NCI-H1694 treated with DMSO at 0.1 percent for 48 hours (cell line): ENCODE results near the gene SNTB2.
A peak's percentile ranks its signal among the peaks of the same experiment; 100 is the strongest.
"Not testable (repeated sequence)": the region's sequence is repeated elsewhere in the genome, so short reads cannot be mapped to it uniquely, and the experiment has no call there.

Experiments used
- DNase-seq: peaks from one replicate; lab custom pipeline; 2025; lab: John Stamatoyannopoulos, UW

Gene SNTB2

DNA sequence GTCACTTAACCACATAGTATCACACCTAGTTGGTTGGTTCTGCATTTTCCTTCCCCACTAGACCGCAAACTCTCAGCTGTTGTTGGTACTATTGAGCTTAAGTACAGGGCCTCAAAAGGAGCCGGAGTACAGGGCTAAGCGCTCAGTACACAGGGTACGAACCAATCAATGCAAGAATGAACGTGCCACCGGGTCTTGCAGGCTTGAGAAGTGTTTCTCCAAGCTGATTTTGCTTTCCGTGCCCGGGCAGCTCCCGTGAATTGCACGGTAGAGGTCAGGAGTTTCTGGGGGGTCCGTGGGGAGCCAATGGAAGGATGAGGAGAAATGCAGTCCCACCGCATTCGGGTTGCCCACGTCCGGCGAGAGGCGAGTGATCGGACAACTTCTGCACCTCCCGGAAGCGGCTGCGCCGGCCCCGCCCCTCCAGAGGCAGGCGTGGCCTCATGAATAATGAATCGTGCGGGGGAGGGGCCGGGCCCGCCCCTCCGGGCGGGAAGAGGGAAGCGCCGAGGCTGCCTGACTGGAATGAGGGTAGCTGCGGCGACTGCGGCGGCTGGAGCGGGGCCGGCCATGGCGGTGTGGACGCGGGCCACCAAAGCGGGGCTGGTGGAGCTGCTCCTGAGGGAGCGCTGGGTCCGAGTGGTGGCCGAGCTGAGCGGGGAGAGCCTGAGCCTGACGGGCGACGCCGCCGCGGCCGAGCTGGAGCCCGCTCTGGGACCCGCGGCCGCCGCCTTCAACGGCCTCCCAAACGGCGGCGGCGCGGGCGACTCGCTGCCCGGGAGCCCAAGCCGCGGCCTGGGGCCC lies at the start of gene SNTB2:
SNTB2 (plus strand) TSS at position 523 of the 804 bp plus-strand sequence; CDS start at position 526, 3 bp downstream.
- DNase-seq = peak; percentile 46

DNA sequence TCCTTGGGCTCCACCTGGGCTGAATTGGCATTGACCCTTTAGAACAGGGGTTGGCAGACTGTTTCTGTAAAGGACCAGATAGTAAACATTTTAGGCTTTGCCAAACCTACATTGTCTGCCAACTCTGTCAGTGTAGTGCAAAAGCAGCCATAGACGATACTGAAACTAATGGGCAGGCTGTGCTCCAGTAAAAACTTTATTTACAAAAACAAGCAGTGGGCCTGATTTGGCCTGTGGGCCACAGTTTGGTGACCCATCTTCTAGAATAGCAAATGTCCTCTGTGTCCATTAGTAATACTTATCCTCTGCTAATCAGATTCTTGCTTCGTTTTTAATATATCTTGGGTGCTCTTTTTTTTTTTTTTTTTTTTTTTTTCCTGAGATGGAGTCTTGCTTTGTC lies 48.4 kb upstream of the SNTB2 start:
- DNase-seq = no peak

DNA sequence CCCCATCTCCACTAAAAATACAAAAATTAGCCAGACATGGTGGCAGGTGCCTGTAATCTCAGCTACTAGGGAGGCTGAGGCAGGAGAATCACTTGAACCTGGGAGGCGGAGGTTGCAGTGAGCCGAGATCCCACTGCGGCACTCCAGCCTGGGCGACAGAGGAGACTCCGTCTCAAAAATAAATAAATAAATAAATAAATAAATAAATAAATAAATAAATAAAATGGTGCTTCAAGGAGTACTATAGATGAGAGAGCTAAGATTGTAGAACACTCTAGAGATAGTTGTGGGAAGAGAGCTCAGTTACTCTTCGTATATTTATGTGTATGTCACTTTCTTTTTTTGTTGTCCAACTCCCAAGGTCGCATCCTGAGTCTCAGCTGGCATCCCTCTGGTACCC lies 47.5 kb upstream of the SNTB2 start:
- DNase-seq = not testable (repeated sequence)

- no peak for DNase-seq
Observed at GRCh38 chr16:69141014-69141413, 46.0 kb upstream of the SNTB2 start.

- no peak for DNase-seq
Observed at GRCh38 chr16:69141936-69142335, 45.0 kb upstream of the SNTB2 start.

DNA sequence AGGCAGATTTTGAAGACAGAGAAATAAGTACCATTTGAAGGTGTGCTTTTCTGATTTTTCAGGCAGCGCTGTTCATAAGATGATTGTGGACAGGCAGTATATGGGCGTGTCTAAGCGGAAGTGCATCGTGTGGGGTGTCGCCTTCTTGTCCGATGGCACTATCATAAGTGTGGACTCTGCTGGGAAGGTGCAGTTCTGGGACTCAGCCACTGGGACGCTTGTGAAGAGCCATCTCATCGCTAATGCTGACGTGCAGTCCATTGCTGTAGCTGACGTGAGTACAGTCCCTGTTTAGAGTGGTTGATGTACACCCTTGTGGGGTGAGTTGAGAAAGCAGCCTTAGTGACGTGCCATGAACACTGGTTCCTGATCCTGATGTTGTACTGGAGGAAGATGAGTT lies 43.8 kb upstream of the SNTB2 start:
- no peak for DNase-seq

DNA sequence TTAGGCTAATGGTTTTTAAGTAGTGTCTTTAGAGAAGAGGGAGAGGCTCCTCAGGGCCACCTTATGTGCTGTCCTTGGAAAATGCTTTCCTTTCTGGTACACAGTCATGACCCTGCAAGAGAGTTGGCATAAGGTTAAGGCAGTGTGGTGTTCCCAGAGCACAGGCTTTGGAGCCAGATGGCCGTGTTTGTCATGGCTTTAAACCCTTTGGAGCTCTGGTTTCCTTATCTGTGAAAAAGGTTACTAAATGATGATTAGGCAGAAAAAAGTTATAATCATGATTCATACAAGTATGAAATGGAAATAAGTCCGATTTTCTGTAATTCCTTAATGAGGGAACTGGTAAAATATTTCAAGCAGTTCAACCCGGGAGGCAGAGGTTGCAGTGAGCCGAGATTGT lies 41.3 kb upstream of the SNTB2 start:
- DNase-seq = peak; percentile 27

GRCh38 chr16:69149621-69150020 lies 37.3 kb upstream of the SNTB2 start:
- not testable (repeated sequence) for DNase-seq

DNA sequence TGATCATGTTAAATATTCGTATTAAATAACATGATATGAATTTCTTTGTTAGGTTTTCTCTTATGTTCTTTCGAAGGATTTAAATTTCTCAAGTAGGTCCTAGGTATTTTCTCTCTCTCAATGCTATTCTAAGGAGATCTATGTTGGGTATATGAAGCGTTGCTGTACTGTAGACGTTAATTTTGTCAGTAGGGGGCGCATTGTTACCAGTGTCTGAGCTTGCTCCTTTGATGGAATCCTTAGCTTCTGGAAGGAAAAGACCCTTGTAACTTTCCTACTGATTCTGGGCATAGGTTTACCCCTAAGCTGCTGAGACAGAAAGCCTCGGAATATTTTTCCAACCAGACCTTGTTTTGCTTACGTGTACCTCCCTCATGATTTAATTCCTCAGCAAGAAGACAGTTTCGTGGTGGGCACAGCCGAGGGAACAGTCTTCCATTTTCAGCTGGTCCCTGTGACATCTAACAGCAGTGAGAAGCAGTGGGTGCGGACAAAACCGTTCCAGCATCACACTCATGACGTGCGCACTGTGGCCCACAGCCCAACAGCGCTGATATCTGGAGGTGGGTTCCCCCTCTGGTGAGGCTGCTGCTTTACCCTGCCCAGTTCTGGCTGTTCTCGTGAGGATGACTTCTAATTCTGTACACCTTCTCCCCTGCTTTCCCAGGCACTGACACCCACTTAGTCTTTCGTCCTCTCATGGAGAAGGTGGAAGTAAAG lies 36.7 kb upstream of the SNTB2 start:
- peak; percentile 60 for DNase-seq

GRCh38 chr16:69157196-69157595 lies 29.8 kb upstream of the SNTB2 start:
- no peak for DNase-seq

DNA sequence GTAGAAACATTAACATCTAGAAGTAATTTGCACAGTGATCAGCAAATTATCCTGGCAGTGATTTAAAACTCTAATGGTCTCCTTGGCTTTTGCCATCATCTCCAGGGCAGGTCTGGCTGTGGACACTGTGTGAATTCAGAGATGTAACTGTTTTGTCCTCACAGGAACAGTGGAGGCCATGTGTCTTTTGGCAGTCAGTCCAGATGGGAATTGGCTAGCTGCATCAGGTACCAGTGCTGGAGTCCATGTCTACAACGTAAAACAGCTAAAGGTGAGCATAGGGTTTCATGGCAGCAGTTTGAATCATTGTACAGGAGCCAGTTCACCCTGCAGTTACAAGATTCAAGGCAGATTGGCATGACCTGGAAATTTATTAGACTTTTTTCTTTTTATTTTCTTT lies 26.8 kb upstream of the SNTB2 start:
- no peak for DNase-seq

GRCh38 chr16:69165584-69165983 lies 21.4 kb upstream of the SNTB2 start:
- DNase-seq = no peak

DNA sequence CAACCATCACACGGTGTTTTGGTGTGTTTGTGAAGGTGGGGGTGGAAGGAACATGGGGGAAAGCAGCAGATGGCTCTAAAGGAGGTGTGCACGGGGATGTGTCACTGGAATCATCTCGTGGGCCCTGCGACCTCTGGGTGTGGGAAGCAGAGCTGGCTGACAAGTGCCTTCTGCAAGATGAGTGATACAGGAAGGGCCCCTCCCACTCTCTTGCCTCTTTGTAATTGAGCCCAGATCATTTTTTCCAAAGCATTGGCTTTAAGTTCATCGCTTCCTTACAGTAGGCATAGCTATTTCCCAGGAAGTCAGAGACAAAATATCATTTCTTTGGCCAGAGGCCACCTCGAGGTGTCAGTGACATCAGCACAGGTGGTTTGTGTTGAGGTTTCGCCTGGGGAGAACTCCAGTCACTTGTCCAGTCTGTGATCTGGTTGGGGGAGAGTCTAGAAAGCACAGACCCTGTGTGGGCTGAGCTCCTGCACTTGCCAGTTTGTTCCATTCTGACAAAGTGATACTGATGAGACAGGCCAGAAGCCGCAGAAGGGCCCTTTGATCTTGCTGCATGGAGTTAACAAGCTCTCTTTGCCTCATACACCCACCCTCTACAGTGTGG lies 20.6 kb upstream of the SNTB2 start:
- DNase-seq = no peak

DNA sequence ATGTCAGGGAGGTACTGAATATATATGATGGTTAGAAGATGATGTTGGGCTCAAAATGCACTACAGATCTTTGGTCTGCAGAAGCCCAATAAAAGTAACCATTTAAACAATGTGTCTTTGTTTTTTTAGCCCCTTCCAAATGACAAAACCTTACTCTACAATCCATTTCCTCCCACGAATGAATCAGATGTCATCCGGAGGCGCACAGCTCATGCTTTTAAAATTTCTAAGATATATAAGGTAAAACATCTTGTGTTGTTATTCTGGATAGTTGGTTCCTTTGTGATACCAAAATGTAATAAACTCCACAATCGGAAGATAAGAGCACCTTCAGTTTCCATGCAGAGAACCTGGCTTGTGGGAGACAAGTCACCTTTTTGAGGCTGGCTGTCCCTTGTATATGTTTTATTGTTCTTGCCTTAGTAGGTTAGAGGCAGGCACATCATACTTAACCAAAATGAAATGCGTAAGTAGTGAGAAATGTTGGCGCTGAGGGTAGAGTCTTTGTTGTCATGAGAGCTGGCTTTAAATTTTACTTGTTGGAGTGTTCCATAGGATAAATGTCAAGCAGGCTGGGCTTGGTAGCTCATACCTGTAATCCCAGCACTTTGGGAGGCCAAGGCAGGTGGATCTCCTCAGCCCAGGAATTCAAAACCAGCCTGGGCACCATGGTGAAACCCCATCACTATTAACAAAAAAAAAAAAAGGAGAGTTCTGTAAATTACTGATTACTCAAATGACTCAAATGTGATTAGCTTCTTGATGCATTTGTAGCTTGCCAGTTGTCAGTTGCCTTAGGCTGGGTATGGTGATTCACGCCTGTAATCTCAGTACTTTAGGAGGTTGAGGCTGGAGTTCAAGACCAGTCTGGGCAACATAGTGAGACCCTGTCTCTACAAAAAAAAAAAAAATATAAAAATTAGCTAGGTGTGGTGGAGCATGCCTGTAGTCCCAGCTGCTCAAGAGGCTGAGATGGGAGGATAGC lies 19.7 kb upstream of the SNTB2 start:
- no peak for DNase-seq

DNA sequence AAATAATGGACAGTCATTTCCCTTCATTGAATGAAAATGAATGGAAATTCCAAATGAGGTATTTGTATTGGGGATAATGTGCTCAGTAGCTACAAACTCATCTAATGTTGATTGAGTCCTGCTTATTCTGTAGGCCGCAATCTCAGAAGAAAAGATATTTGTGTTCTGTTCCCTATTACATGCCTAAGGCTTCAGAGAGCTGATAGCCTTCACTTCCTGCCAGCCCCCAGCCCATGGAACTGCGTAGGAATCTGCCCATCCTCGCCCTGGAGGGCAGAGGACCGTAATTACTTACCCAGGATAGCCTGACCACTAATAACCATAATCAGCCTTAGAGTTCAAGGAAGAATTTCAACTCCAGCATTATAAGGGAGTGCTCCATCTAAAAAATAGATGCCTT lies 17.9 kb upstream of the SNTB2 start:
- DNase-seq = no peak

DNA sequence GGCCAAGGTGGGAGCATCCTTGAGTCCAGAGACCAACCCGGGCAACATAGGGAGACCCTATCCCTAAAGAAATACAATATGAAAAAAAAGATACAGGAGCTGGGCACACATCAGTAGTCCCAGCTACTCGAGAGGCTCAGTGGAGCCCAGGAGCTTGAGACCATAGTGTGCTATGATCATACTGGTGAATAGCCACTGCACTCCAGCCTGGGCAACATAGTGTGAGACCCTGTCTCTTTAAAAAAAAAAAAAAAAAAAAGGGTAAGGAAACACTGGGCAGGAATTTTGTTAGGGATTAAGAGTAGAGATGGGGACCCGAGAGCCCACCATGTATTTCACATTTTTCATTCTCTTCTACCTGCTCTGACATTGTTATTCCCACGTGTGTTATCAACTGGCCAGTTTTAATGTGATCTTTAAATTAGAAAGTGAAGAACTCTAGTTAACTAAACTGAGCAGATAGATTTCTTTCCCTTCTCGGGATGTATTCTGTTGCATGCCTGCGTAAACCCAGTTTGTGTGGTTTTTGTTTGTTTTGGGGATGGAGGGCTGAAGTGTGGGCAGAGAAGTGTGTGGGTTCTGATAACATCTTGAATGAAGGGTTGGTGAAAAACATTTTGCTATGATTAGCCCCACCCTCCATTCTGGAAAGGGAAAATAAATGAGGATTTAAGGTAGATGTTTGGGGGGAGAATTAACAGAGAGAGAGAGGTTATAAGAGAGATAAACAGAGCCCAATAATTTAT lies 17.2 kb upstream of the SNTB2 start:
- DNase-seq = no peak

- DNase-seq = no peak
Observed at GRCh38 chr16:69171325-69172084, 15.5 kb upstream of the SNTB2 start.

- DNase-seq = no peak
Observed at GRCh38 chr16:69176033-69176800, 10.7 kb upstream of the SNTB2 start.

DNA sequence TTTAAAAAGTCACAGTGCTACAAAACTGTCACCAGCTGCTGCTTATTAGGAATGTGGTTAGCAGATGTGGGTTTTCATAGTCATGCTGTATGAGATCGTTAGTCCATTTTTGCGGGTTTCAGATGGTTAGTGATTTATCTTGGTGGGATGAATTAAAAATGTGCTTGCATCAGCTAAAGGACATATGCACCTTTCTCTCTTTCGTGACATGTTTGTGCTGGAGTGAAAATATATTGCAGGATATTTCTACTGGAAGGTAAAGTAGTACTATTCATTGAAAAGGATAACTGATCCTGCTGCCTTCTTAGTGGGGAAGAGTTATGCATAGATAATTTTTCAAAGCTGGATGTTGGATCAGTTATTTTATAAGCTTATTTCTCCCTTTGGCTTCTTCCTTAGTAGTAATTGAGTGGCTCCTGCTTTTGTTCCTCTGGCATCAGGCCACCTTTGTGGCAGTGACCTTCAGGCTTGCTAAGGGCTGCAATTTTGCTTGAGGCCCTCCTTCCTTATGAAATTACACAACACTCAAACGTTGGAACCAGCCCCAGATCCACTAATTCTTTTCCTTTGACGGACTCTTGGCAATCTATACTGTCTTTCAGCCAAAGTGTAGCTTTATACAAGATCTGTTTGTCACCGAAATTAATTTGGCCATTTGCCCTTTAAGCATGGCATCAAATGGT lies 7.5 kb upstream of the SNTB2 start:
- DNase-seq = peak; percentile 76
